Activated CD4-positive, alpha-beta T cell treated with anti-CD3 and anti-CD28 coated beads, Interleukin-2, Interleukin-6, amounts not matched to agents 100 ng/mL and 50 ng/mL, durations not matched to agents 16 hours and 8 hours (primary cell): ENCODE measurements around the gene NKRF.

ENCODE experiments used
- DNase-seq: peaks from one replicate; pipeline ENCODE4 v3.0.0-alpha.2; 2020

Gene NKRF

GRCh38 chrX:119607018-119607389 lies 780 bp upstream of the NKRF start:
- DNase-seq = no peak

GRCh38 chrX:119605464-119606279 lies 552 bp downstream of the NKRF start:
- peak; percentile 39 for DNase-seq

- DNase-seq = no peak
Observed at GRCh38 chrX:119604766-119605463, 1.3 kb downstream of the NKRF start.

GRCh38 chrX:119602701-119603255 lies 3.4 kb downstream of the NKRF start:
- DNase-seq = no peak

GRCh38 chrX:119589810-119590209 lies 16.4 kb downstream of the NKRF start:
- DNase-seq = no peak

GRCh38 chrX:119583431-119584059 lies 22.7 kb downstream of the NKRF start:
- DNase-seq = peak; percentile 46

- DNase-seq = no peak
Observed at GRCh38 chrX:119579414-119579813, 26.8 kb downstream of the NKRF start.

GRCh38 chrX:119574394-119575266 lies 31.6 kb downstream of the NKRF start, which contains the start of gene UBE2A:
Gene UBE2A, plus strand, starts transcription at chrX:119574563. Its CDS starts 149 bp downstream, at chrX:119574712.
- DNase-seq = peak; percentile 90

GRCh38 chrX:119573840-119574393 lies 32.3 kb downstream of the NKRF start:
- peak; percentile 20 for DNase-seq

- DNase-seq = no peak
Observed at GRCh38 chrX:119573222-119573621, 33.0 kb downstream of the NKRF start.

- no peak for DNase-seq
Observed at GRCh38 chrX:119570351-119570835, 35.8 kb downstream of the NKRF start.

GRCh38 chrX:119565107-119565663 lies 41.0 kb downstream of the NKRF start, which contains the start of gene STEEP1:
Gene STEEP1, minus strand, starts transcription at chrX:119565409. Its CDS starts 54 bp downstream, at chrX:119565355.
- DNase-seq = peak; percentile 89

GRCh38 chrX:119552508-119552907 lies 53.7 kb downstream of the NKRF start:
- DNase-seq = no peak

GRCh38 chrX:119549327-119550016 lies 56.8 kb downstream of the NKRF start:
- no peak for DNase-seq

- DNase-seq = no peak
Observed at GRCh38 chrX:119541188-119541587, 65.0 kb downstream of the NKRF start.

GRCh38 chrX:119539872-119540271 lies 66.4 kb downstream of the NKRF start:
- DNase-seq = peak; percentile 8
